PC-3 (cell line): ENCODE measurements around the gene UNG.

Experiments
- EZH2 ChIP-seq: fragments of 300-600 bp; sonication (generic); IDR thresholded peaks from one replicate; pipeline ENCODE4 v1.6.1; 2017; ENCODE audit warnings: antibody characterized with exemption, mild to moderate bottlenecking, low read length; ENCODE audit not compliant: unreplicated experiment
- EZH2phosphoT487 ChIP-seq: fragments of 300-600 bp; sonication (generic); IDR thresholded peaks from 2 replicates; pipeline ENCODE4 v1.6.1; 2018; ENCODE audit warnings: mild to moderate bottlenecking, antibody characterized with exemption, low read length, borderline replicate concordance
- TF ChIP-seq, protein P1 (sequence below): fragments of 300-600 bp; sonication (generic); conservative IDR thresholded peaks from 2 replicates; pipeline ENCODE4 v1.5.1; 2017; ENCODE audit warnings: antibody characterized with exemption, low read depth, mild to moderate bottlenecking, low read length

GRCh38 chr12:109120095-109120494, 22.7 kb downstream of the UNG start:
- TF ChIP-seq, protein P1, sequence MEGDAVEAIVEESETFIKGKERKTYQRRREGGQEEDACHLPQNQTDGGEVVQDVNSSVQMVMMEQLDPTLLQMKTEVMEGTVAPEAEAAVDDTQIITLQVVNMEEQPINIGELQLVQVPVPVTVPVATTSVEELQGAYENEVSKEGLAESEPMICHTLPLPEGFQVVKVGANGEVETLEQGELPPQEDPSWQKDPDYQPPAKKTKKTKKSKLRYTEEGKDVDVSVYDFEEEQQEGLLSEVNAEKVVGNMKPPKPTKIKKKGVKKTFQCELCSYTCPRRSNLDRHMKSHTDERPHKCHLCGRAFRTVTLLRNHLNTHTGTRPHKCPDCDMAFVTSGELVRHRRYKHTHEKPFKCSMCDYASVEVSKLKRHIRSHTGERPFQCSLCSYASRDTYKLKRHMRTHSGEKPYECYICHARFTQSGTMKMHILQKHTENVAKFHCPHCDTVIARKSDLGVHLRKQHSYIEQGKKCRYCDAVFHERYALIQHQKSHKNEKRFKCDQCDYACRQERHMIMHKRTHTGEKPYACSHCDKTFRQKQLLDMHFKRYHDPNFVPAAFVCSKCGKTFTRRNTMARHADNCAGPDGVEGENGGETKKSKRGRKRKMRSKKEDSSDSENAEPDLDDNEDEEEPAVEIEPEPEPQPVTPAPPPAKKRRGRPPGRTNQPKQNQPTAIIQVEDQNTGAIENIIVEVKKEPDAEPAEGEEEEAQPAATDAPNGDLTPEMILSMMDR, result no peak
- TF ChIP-seq EZH2, result no peak
- TF ChIP-seq EZH2phosphoT487, result no peak
